Cardiac muscle cell (in vitro differentiated cells and primary cell): ENCODE results near the gene IFFO2. TPM values are rescaled to one million over a fixed set of nuclear protein-coding genes. Genes with fewer than 3 reads are reported as not detected.

Experiments
- DNase-seq, 2 donors: peaks; one replicate each; pipeline versions ENCODE4 v3.0.0 to v3.0.0-alpha.2; 2010 to 2017; ENCODE audit warnings: low read depth in 1 of 2, low spot score in 1 of 2
- H3K27ac ChIP-seq: fragments of 200-600 bp; sonication (generic); 2 replicates; pipeline ENCODE4 v1.5.1; 2016
- H3K27me3 ChIP-seq: fragments of 200-600 bp; sonication (generic); 2 replicates; pipeline ENCODE4 v1.6.0; 2016; ENCODE audit warnings: control low read depth
- H3K36me3 ChIP-seq: fragments of 200-600 bp; sonication (generic); 2 replicates; pipeline ENCODE4 v1.5.1; 2016; ENCODE audit warnings: control low read depth
- H3K4me1 ChIP-seq: fragments of 200-600 bp; sonication (generic); 2 replicates; pipeline ENCODE4 v1.8.1; 2017; ENCODE audit warnings: low read depth, mild to moderate bottlenecking, mixed run types
- H3K4me3 ChIP-seq: fragments of 200-600 bp; sonication (generic); 2 replicates; pipeline ENCODE4 v1.5.1; 2016; ENCODE audit warnings: mild to moderate bottlenecking
- H3K9me3 ChIP-seq: fragments of 200-600 bp; sonication (generic); 2 replicates; pipeline ENCODE4 v1.5.1; 2017; ENCODE audit warnings: low read depth, mild to moderate bottlenecking, control low read depth
- CTCF ChIP-seq: IDR thresholded peaks from 2 replicates; pipeline ENCODE4 v1.5.1; 2012; ENCODE audit warnings: low read depth, mild to moderate bottlenecking, low read length
- polyA plus RNA-seq: library from polyadenylated mRNA; unstranded; fragments of >200 nt; fragmentation: Nextera tagmentation; extraction: Ambion mirVana; gene quantifications from 2 replicates; pipeline ENCODE4 v1.2.1, GENCODE V29; 2016
- total RNA-seq: library from RNA; depleted of rRNA; stranded (reverse); fragments of >200 nt; gene quantifications from 2 replicates; pipeline ENCODE4 v1.2.3, GENCODE V29; 2016

The IFFO2 gene
- total and polyA plus RNA-seq, 2 experiments from 2014 or later: 0.78 to 18.5 TPM

GRCh38 chr1:18883079-18883478 lies 73.4 kb downstream of the IFFO2 start:
- H3K9me3 ChIP-seq: no peaks in the 10 kb centered on the region

GRCh38 chr1:18882486-18882885 lies 74.0 kb downstream of the IFFO2 start:
- Histone ChIP-seq H3K27me3 (no peaks in the 10 kb centered on the region), H3K9me3 (no peaks in the 10 kb centered on the region), H3K27ac (no peak overlapping the region), H3K4me3 (no peak overlapping the region), H3K36me3 (peaks cover 7% of the 10 kb centered on the region), H3K4me1 (no peaks in the 10 kb centered on the region)
- DNase-seq: peak in 1 of 2 donors; percentile 14
- no peak for TF ChIP-seq CTCF

More at GRCh38 chr1:18883079-18883478, 73.4 kb downstream of the IFFO2 start:
- H3K4me1 ChIP-seq: no peaks in the 10 kb centered on the region
- no peak for TF ChIP-seq CTCF
- H3K27me3 ChIP-seq: no peaks in the 10 kb centered on the region
- no peak overlapping the region for H3K4me3 ChIP-seq
- no peak for DNase-seq
- H3K36me3 ChIP-seq: peaks cover 7% of the 10 kb centered on the region
- H3K27ac ChIP-seq: no peak overlapping the region

GRCh38 chr1:18881642-18882431 lies 74.6 kb downstream of the IFFO2 start:
- Histone ChIP-seq H3K4me1 (no peaks in the 10 kb centered on the region), H3K27ac (no peak overlapping the region), H3K9me3 (no peaks in the 10 kb centered on the region), H3K4me3 (no peak overlapping the region), H3K27me3 (no peaks in the 10 kb centered on the region), H3K36me3 (peaks cover 7% of the 10 kb centered on the region)
- DNase-seq: no peak
- no peak for TF ChIP-seq CTCF

GRCh38 chr1:18881164-18881563 lies 75.3 kb downstream of the IFFO2 start:
- Histone ChIP-seq H3K27ac (no peak overlapping the region), H3K36me3 (peaks cover 7% of the 10 kb centered on the region), H3K4me3 (no peak overlapping the region), H3K27me3 (no peaks in the 10 kb centered on the region), H3K4me1 (no peaks in the 10 kb centered on the region), H3K9me3 (no peaks in the 10 kb centered on the region)
- no peak for DNase-seq
- TF ChIP-seq CTCF: no peak

GRCh38 chr1:18880585-18880984 lies 75.9 kb downstream of the IFFO2 start:
- H3K9me3 ChIP-seq: no peaks in the 10 kb centered on the region
- DNase-seq: no peak
- no peak overlapping the region for H3K27ac ChIP-seq
- H3K36me3 ChIP-seq: peaks cover 10% of the 10 kb centered on the region
- no peak overlapping the region for H3K4me3 ChIP-seq
- no peaks in the 10 kb centered on the region for H3K27me3 ChIP-seq
- no peaks in the 10 kb centered on the region for H3K4me1 ChIP-seq
- TF ChIP-seq CTCF: no peak
